DND-41 (cell line): ENCODE measurements around the gene GTF2H1.

Experiments
- EZH2 ChIP-seq: IDR thresholded peaks from 3 replicates; pipeline ENCODE4 v1.6.1; 2012; ENCODE audit warnings: borderline replicate concordance, low read depth, mild to moderate bottlenecking, moderate library complexity, low read length, inconsistent platforms; ENCODE audit not compliant: severe bottlenecking
- TF ChIP-seq, protein P1 (sequence below): IDR thresholded peaks from 2 replicates; pipeline ENCODE4 v1.5.1; 2012; ENCODE audit warnings: borderline replicate concordance, low read length, moderate library complexity, mild to moderate bottlenecking; ENCODE audit not compliant: poor library complexity, severe bottlenecking; ENCODE audit errors: extremely low read depth

- TF ChIP-seq EZH2 = no peak
- TF ChIP-seq, protein P1, sequence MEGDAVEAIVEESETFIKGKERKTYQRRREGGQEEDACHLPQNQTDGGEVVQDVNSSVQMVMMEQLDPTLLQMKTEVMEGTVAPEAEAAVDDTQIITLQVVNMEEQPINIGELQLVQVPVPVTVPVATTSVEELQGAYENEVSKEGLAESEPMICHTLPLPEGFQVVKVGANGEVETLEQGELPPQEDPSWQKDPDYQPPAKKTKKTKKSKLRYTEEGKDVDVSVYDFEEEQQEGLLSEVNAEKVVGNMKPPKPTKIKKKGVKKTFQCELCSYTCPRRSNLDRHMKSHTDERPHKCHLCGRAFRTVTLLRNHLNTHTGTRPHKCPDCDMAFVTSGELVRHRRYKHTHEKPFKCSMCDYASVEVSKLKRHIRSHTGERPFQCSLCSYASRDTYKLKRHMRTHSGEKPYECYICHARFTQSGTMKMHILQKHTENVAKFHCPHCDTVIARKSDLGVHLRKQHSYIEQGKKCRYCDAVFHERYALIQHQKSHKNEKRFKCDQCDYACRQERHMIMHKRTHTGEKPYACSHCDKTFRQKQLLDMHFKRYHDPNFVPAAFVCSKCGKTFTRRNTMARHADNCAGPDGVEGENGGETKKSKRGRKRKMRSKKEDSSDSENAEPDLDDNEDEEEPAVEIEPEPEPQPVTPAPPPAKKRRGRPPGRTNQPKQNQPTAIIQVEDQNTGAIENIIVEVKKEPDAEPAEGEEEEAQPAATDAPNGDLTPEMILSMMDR = no peak
These were observed 56.8 kb downstream of the GTF2H1 start for GRCh38 chr11:18379201-18379600.
